Tongue (tissue), 2 donors: ENCODE measurements around the gene ADH7. TPM values are rescaled to one million over a fixed set of nuclear protein-coding genes. Genes with fewer than 3 reads are reported as not detected.
A peak's percentile ranks its signal among the peaks of the same experiment; 100 is the strongest.
"Not testable (repeated sequence)": the region's sequence is repeated elsewhere in the genome, so short reads cannot be mapped to it uniquely, and the experiment has no call there.

Source experiments
- DNase-seq: peaks from one replicate; pipeline ENCODE4 v3.0.0-alpha.2; 2015
- total RNA-seq: library from RNA; depleted of rRNA; stranded (reverse); fragments of >200 nt; gene quantifications from one replicate; pipeline ENCODE4 v1.2.3, GENCODE V29; 2014

ADH7 gene
- total RNA-seq, 1 donor from 2014 or later = 12.1 TPM

DNA sequence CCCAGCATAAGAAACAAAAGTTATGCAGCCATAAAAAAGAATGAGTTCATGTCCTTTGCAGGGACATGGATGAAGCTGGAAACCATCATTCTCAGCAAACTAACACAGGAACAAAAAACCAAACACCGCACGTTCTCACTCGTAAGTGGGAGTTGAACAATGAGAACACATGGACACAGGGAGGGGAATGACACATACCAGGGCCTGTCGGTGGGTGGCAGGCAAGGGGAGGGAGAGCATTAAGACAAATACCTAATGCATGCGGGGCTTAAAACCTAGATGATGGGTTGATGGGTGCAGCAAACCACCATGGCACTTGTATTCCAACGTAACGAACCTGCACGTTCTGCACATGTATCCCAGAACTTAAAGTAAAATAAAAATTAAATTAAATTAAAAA lies 19.4 kb downstream of the ADH7 start:
- not testable (repeated sequence) for DNase-seq

DNA sequence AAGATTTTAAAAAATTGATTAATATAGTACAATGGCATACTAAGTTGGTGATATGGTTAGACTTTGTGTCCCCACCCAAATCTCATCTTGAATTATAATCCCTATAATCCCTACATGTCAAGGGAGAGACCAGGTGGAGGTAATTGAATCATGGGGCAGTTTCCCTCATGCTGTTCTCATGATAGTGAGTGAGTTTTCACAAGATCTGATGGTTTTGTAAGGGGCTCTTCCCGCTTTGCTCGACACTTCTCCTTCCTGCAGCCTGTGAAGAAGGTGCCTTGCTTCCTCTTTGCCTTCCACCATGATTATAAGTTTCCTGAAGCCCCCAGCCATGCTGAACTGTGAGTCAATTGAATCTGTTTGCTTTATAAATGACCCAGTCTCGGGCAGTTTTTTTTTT lies 20.2 kb downstream of the ADH7 start:
- DNase-seq = not testable (repeated sequence)

DNA sequence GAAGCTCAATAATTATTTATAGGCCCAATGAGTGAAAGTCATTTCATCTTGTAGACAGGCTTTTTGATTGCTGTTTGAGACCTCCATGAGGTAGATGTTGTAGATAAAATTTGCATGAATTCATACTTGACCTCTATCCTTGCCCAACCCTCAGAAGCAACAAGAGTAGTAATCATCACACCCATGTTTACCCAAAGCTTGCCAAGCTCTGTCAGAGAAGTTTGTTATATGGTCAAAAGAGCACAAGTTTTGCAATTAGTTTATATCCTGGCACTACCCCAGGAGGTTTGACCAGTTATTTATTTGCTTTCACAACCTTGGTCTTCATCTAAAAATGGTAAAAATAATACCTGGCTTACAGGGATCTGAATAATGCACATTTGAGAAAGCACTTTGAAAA lies 20.7 kb downstream of the ADH7 start:
- no peak for DNase-seq

GRCh38 chr4:99413140-99413539 lies 22.0 kb downstream of the ADH7 start:
- no peak for DNase-seq

DNA sequence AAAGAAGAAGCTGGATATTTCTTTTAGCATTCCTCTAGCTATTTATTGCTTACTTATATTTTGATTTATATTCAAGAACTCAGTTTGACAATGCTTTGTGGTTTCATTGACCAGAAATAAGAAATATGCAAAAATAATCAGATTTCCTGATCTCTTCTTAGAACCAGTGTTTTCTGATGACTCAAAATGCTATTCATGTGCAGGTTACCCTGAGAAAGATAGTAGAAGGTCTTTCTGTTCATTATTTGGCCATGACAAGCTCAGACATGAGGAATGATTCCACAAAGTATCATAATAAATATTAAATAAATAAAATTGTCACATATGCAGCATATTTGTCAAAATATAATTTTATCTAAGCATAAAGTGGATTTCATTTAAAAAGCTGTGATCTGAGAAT lies 24.1 kb downstream of the ADH7 start:
- DNase-seq = no peak

GRCh38 chr4:99410075-99410474 lies 25.1 kb downstream of the ADH7 start:
- no peak for DNase-seq

- peak; percentile 59 for DNase-seq
These were observed 26.8 kb downstream of the ADH7 start for GRCh38 chr4:99408346-99408745.

DNA sequence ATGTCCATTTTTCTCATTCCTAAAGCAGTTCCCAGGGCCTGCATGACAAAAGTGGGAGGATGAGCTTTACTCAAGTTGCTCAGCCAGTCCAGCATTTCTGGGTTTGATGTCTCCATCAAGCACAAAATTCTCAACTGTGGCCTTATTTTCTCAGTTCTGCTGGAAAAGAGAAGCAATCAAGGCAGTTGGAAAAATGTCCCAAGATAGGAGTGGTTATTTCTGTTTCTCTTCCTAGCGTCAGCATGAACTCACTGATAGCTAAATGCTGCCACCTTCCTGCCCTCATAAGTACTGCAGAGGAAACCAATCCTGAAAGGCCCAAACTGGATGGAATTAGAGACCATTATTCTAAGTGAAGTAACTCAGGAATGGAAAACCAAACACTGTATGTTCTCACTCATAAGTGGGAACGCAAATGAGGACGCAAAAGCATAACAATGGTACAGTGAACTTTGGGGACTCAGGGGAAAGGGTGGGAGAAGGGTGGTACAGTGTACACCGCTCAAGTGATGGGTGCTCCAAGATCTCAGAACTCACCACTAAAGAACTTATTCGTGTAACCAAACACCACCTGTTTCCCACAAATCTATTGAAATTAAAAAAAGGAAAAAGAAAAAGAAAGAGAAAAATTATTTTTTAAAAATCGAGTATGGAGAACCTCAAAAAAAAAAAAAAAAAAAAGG lies 29.6 kb downstream of the ADH7 start:
- DNase-seq = peak; percentile 91

DNA sequence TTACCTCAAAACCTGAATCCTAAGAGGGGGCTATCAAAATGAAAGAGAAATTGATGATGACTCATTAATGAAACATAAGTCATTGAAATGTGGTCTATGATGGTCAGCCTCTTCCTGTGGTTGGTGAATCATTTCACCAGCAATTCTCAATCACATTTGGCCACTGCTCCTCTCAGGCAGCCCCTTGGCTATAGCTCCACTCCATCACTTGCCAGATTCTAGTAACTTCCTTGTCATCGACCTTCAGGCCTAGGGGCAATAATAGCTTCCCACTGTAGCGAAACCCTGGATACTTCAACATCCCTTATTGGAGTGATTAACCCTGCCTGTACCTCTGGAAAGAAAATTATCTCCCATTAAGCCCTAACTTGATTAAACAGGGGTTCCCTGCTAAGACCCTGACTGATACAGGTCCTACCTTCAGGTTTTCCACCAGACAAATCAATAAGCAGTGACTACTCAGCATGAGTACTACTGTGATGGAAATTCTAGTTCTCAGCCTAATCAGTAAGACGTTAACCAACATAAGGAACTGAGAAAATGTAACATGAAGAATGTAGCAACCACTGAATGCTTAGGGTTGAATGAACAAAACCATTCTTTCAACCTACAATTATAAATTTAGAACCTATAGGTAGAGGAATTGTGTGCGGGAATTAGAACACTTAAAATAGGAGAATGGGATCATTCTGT lies 30.4 kb downstream of the ADH7 start:
- DNase-seq = no peak

DNA sequence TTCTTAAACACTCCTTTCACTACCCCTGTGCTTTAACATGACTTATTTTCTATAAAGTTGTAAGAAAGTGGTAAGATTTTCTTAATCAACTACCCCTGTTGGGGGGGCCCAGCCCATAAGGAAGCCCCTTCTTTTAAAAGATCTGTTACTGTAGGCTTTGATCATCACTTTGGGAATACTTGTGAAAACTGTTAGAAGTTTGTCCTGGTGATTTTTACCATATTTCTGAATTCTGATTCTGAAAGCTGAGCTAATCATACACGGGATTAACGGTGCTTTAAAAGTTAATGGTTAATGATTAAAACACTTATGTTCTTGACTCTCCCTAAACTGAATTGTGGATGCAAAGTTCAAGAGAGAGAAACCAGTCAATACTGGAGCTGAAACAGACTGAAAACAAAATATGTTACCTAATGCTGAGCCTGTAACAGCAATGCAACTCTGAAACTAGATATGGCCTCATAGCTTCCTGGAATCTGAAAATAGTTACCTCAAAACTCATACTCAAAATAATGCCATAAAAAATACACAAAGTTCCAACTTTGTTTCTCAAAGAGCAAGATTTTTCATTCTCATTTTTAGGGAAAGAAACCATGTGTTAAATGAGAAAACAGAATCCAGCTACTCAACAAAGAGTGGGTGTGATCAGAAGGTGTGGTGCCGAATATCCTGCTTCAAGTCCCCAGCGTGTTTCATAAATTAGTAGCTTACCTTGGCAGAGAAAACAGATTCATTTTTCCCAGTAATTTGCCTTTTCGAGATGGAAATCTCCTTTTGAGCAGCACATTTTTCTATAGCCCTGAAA lies 31.6 kb downstream of the ADH7 start:
- peak; percentile 27 for DNase-seq

DNA sequence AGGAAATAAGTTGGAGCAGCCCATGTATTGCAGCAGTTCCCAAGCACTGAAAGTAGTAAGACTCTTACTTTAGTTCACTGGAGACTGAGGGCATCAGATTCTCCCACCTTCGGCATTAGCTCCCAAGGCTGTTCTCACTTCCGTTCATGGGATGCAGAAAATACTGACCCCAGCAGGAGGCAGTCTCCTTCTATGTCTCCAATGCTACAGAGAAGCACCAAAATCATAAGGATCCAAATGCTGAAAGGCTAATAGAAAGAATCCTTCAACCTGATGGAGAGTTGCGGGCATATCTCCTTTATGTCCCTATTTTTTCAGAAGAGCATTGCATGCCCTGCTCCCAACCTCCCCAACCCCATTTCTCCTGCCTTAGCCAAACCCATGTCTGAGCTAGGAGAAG lies 32.4 kb downstream of the ADH7 start:
- no peak for DNase-seq

- DNase-seq = no peak
These were observed 34.3 kb downstream of the ADH7 start for GRCh38 chr4:99400831-99401230.

DNA sequence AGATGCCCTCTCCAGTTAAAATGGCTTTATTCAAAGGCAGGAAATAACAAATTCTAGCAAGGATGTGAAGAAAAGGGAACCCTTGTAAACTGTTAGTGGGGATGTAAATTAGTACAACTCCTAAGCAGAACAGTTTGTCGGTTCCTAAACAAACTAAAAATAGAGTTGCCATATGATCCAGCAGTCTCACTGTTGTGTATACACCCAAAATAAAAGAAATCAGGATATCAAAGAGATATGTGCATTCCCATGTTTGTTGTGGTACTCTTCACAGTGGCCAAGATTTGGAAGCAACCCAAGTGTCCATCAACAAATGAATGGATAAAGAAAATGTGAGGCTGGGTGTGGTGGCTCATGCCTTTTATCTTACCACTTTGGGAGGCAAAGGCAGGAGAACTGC lies 36.1 kb downstream of the ADH7 start:
- no peak for DNase-seq

DNA sequence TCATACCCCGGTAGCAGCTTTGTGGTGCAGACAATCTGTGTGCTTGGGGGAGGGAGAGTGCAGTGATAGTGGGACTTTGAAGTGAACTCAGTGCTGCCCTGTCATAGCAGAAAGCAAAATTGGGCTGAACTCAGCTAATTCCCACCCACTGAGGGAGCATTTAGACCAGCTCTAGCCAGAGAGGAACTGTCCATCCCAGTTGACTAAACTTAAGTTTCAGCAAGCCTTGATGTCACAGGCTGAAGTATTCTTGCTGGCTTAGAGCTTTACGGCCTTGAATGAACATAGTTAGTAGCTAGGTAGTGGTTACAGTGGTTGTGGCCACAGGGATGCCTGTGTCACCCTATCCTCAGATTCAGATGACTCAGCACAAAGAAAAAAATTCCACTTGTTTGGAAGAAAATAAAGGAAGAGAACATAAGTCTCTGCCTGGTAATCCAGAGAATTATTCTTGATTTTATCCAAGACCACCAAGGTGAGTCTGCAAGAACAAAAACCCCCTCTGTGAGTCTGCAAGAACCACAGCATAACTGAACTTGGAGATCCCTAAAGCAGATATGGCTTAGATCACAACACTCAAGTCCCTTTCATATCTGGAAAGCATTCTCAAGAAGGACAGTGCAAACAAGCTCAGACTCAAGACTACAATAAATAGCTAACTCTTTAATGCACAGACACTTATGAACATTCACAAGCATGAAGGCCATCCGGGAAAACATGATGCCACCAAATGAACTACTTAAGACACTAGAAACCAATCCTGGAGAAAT lies 39.4 kb downstream of the ADH7 start:
- DNase-seq = no peak

DNA sequence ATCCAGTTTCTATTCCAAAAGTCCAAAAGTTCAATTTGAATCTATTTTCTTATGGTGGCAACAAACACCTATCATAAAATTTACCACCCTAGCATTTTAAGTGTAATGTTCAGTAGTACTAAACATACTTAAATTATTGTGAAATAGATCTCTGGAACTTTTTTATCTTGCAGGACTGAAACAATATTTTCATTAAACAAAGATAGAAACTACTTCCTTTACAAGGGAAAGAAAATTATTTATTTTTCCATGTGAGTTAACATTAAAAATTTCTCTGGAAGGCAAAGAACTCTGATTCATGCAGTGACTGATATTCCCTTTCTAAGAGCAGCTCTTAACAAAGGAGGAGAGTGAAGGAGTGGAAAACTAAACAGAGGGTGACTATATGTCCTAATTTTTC lies 40.2 kb downstream of the ADH7 start:
- no peak for DNase-seq

DNA sequence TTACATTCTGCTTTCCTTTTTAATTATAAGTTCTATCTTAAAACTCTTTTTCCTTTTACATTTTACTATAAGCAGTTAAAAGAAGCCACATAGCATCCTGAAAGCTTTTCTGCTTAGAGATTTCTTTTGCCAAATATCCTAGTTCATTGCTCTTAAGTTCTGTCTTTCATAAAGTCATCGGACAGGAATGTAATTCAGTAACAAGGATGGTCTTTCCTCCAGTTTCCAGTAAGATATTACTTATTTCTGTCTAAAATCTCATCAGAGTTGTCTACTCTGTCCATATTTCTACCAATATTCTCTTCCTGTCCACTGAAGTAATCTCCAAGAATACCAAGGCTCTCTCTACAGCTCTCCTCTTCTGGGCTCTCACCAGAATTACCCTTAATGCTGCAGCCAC lies 45.1 kb downstream of the ADH7 start:
- DNase-seq = peak; percentile 19

DNA sequence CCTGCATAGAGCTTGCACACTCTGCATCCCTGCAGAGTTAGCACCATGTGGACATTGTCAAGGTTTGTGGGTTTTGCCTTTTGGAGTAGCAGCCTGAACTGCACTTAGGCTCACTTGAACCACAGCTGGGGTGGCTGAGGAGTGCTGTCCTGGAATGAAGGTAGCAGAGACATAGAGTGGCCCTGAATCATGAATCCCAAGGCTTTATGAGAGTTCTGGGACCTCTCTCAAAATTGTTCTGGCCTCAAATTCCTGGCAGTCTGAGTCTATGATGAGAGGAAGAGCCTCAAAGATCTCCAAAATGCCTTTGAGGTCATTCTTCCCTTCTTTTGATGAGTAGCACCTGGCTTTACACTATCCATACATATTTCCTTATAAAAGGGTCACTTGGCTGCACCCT lies 45.5 kb downstream of the ADH7 start:
- DNase-seq = no peak

DNA sequence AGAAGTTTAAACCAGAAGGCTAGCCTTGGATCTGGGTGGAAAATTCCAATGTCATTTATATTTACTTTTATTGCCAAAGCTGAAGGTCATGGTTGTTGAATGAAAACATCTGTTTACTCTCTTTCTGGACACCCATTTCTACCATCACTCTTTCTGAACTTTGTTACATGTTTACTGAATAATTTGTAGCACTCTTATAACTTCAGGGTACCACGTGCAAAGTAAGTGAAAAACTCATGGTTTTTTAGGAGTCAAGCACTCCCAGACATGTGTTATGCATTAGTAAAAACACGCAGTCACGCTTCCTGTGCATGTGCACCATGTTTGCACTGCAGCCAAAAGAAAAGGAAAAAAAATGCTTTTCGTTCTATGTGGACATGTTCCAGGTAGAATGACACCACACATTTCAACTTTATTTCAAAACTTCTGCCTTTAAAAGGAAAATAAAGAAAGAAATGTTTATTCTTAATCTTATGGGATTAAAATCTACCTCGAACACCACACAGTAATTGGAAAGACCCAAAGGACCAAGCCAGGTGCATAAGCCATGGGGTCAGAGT lies 51.2 kb downstream of the ADH7 start:
- DNase-seq = peak; percentile 90

DNA sequence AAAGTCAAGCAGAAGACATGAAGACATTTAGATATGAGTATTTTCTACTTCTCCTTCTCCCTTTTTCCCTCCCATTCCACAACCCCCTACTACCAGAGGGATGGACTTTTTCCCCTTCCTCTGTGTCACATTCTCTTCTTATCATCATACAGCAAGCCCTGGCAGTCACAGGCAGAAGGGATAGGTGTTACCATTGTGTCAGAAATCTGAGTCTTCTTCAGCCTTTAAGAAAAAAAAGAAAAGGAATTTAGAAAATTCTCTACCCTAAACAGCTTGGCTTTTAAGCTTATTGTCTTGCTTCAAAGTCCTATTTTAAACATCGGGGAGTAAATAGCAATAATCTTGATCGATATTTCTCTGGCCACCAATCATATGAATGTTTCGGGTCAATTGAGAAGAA lies 51.7 kb downstream of the ADH7 start:
- no peak for DNase-seq

DNA sequence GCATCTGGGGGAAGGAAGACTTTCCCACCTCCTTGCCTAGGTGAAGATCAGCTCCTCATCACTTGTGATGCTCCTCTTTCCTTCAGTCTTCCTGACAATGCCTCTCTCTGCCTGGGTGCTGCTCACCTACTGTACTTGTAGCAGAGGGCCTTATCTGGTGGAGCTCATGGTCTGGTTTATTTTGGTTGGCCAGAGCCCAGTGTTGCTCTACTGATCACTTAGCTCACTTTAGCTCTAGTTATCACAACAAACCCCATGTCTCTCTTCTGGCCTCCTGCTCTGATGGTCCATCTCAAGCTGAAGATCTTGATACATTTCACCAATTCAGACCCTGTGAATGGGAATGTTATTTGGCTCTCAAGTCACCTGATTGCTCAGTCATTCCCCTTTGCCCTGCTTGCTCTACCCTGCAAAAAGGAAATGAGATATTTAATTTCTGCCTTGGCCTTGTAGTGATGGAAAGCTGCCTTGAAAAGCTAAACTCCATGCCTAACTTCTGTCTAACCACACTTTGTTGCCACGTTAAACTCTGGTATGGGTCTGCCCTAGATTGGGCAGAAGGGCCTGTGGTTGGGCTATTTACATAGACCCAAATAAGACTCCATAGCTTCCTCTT lies 52.3 kb downstream of the ADH7 start:
- no peak for DNase-seq

DNA sequence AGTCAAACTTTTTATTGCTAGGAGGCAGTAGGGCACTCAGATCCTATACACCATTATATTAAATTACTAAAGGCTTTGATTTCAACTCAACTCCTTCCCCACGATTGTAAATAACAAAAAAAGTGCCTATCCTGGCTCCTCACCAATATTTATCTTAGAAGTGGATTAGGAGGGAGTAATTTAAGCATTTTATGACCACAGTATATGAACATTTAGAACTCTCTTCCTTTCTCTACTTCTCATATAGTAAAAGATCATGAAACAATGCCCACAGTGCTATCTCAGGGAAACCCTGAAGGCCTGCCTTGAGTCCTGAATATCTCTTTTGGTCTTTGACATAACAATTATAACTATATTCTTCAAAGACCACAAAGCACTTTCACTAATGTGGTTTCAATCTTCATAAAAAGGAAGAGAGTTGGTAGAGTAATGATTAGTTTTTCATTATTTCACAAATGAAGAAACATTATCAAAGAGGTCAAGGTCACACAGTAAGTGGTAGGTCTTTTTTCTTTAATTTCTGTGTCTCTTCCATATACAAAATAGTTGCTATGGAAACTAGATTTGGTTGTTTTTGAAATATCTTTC lies 53.5 kb downstream of the ADH7 start:
- DNase-seq = no peak
